GM19328 (cell line): Measurements from ENCODE around the gene CBL.

ENCODE experiments used
- ATAC-seq: cut with Tn5 transposase; IDR thresholded peaks from one replicate; pipeline ENCODE4 v1.9.1; 2021; ENCODE audit warnings: mild to moderate bottlenecking, moderate library complexity; ENCODE audit not compliant: unreplicated experiment

The CBL gene

GRCh38 chr11:119307219-119307618 lies 101.1 kb downstream of the CBL start:
- no peak for ATAC-seq

DNA sequence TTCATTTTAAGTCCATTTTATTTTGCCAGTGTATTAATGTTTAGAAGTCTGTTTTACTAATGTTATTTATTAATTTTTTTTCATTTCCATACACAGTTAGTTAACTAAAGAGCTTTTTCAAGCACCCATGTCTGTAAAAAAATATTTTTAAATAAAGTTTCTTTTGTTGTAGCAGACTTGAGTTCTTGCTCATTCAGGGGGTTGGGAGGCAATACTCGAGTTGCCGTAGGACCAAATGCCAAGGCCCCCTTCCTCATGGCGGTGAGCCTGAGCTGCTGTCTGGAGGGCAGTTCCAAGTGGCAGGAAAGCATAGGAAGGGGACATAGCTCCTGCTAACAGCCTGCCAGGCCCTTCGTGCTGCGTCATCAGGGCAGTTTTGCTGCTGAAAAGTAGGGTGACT lies 101.8 kb downstream of the CBL start:
- no peak for ATAC-seq

GRCh38 chr11:119309411-119309810 lies 103.3 kb downstream of the CBL start:
- ATAC-seq = no peak

DNA sequence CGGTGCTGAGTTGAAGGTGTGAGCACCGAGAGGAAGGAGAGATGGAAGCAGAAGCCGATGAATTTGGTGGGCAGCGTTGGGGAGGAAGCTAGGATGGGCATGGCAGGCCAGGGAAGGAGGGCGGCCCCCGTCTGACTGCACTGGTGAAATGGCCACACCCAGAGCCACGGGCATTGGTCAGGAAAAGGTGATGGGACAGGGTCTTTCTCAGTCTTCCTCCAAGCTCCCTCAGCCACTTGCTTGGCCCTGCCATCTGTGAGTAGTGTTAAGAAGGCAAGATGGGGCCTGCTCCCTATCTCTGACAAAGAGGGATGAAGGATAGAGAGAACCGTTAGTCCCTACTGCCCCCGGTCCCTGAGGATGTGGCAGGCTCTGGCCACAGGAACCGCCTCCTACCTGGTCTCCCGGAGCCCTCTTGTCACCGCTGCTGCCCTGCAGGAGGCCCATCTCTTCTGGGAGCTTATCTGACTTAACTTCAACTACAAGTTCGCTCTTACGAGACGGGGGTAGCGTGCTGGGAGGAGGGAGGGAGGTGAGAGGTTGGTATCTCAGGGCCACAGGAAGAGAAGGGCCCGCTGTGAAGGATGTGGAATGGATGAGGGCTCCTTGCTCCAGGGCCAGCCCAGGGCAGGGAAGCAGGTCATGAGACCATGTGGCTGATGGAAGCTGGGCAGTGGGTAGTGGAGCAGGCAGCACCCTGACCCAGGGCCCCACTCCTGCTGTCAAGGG lies 104.0 kb downstream of the CBL start:
- no peak for ATAC-seq

GRCh38 chr11:119310682-119311052 lies 104.5 kb downstream of the CBL start:
- no peak for ATAC-seq

DNA sequence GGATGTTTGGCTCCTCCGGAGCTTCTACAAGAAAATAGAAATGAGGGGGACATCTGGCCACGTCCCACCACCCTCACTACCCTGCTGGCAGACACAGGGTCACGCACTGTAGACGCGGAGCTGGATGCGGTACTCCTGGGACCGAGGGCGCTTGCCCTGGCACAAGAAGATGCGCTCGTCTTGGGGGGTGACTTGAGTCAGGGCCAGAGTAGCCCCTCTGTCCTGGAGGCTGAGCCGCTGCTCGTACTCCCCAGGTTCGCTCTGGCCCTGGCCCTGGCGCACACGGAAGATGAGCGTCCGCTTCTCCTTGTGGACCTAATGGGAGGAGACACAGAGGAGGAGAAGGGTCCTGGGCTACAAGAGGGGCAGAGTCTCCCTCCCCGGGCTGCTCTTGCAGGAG lies 108.6 kb downstream of the CBL start:
- no peak for ATAC-seq

DNA sequence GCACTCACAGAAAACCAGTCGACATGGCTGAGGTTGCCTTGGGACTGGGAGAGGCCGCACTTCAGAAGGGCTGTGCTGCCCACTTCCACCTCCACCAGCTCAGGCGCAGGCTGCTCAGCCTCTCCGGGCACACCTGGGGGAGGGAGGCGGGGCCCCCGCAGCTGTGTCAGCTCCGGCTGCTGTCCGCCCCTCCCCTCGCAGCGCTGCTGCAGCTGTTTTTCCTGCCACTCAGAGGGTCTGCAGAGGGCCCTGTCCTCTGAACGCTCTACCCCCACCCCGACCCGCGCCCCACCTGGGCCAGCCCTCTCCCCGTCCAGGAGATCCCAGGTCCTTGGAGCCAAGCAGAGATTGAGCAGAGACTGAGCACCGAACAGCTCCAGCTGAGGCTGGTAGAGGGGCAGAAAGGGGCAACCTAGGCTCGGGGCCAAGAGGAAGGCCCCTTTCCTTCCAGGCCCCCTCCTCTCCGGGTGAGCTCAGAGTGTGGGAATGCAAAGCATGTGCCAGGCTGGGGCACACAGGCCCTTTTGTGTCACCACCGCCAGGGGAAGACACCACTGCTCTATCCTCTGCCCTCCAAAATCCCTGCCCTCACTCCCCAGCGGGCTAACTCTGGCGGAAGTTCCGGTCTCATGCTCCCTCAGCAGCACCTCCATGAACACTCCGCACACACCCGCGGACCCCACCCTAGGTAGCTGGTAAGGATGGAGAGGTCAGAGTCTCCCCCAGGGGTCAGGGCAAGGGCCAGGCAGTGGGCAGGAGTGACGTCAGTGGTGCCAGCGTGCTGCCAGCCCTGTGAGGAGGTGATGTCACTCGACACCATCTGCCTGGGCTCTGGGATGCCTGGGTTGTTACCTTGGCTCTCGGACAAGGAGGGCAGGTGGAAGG lies 109.2 kb downstream of the CBL start:
- no peak for ATAC-seq

DNA sequence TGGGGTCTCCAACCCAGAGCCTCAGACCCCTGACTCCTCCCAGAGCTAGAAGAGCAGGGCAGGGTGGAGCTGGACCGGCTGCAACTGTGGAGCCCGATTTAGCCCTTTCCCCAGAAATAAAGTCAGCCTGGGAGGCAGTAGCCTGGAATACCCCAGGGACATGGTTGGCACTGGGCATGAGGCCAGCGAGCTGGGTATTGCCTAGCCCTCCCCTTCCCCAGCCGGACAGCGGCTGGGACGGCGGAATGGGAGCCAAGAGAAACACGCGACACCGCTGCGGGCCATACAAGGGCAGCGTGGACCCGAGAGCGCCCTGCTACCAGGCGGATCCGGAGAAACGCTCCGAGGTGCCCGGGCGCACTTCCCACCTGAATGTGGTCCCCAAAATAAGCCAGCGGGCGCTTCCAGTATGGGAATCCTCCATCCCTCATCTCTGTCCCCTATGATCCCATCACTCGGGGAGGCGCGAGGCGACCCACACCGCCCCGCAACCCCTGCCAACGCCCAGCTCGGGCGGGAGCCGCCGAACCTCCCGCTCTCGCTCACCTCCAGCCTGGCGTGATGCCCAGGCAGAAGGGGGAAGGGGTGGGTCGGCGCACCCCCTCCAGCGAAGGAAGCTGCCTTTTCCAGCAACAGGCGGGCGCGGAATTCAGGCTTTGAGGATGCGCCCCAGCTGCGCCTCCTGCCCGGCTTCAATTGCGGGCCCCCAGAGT lies 110.0 kb downstream of the CBL start:
- no peak for ATAC-seq

GRCh38 chr11:119316729-119317591 lies 110.8 kb downstream of the CBL start, which contains the start of gene MCAM:
MCAM (minus strand) TSS chr11:119317130; CDS start chr11:119317101, 29 bp downstream.
- no peak for ATAC-seq

GRCh38 chr11:119317592-119318239 lies 111.6 kb downstream of the CBL start:
- no peak for ATAC-seq

DNA sequence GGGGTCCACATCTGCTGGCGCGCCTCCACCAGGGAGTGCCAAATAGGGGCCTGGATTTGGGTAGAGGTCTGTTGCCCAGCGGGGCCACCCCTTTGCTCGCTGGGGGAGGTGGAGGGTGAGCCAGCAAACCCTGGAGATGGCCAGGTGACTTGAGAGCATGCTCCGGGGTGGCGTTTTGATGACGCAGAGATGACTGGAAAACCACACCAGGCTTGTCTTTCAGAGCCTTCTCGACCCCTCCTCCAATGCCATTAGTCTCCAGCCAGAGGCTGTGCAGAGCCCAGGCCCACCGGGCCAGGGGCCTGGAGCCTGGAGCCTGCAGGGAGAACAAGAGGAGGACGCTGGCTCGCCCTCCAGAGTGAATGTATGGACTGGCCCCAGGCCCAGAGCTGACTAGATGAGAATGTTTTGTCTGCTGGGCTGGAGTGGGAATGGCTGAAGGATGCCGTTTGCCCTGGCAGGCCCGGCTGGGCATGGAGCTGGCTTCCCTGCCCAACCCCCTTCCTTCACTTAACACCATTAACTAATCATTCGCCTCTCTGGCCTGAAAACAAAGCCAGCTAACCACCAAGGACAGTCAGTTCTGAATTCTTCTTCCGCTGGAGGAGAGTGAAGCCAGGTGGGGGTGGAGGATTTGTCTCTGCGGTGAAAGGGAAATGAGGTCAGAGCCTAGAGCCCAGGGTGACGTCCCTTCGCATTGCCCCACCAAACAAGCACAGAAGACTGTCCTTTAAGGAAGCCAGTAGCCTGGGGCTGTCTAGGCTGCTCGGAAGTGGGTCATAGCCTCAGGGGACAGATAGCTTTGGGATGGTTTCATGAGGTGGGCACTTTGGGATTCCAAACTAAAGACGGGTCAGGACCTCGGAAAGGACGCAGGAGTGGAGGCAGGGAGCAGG lies 112.3 kb downstream of the CBL start:
- ATAC-seq = no peak

- ATAC-seq = no peak
Observed at GRCh38 chr11:119319136-119319699, 113.1 kb downstream of the CBL start.

DNA sequence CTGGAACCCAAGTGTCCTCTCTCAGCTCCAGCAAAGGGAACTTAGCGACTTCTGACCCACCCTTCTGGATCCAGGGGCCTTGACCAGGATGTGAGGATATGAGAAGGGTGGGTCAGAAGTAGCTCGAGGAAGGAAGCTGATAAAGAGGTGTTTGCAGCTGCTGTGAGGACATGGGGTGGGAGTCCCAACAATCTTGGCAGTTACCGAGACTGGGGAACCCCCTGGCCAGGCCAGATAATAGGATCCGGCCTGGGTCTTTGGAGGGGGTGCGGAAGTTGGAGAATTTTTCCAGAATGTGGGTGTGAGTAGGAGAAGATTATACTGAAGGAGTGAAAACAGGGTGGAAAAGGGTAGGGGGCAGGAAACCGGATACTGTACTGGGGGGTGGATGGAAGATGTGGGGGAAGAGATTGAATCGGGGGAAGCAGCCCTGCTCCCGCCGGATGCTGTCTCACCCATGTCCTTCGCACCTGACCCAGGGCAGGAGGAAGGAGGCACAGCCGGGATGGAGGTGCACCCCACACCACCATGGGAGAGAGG lies 113.6 kb downstream of the CBL start:
- no peak for ATAC-seq

GRCh38 chr11:119320240-119320775 lies 114.2 kb downstream of the CBL start:
- ATAC-seq = no peak

GRCh38 chr11:119320776-119321524 lies 114.8 kb downstream of the CBL start:
- ATAC-seq = no peak

DNA sequence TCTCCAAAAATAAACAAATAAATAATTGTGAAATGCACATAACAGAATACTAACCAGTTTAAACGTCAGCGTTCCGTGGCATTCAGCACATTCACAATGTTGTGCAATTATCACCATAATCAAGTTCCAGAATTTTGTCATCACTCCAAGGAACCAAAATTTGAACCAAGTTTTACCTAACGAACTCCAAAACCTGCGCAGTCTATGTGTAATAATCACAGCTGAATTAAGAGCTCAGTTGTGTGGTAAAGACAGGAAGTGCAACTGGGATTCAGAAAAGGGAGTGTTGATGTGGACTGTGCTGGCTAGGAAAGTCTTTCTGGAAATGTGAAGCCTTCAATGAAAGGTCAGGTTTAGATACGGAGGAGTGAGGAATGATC lies 116.2 kb downstream of the CBL start:
- ATAC-seq = no peak

DNA sequence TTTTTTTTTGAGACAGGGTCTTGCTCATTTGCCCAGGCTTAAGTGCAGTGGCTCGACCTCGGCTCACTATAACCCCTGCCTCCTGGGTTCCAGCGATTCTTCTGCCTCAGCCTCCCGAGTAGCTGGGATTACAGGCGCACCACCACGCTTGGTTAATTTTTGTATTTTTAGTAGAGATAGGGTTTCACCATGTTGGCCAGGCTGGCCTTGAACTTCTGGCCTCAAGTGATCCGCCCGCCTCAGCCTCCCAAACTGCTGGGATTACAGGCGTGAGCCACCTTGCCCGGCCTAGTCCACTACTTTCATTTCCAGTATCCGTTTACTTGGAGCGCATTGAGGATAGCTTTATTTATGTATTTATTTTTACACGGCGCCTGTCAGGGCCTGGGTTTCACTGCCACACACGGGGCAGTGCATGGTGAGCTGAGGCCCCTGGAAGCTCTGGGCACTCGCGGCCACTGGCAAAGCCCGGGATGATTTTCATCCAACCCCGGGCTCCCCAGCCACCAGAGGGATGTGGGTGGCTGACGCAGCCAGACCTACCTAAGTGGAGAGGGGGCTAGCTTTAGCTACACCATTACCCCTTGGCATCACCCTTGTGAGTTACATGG lies 116.9 kb downstream of the CBL start:
- ATAC-seq = no peak
